NCI-H524 treated with DMSO at 0.1 percent for 48 hours (cell line): ENCODE data around the gene PTBP1.

ENCODE experiments used
- DNase-seq: peaks from one replicate; lab custom pipeline; 2025; lab: John Stamatoyannopoulos, UW

Gene PTBP1

GRCh38 chr19:796692-797527, at the start of gene PTBP1:
Gene PTBP1, plus strand, starts transcription at chr19:797452. Its CDS starts 46 bp downstream, at chr19:797498.
- DNase-seq, result peak; percentile 99

DNA sequence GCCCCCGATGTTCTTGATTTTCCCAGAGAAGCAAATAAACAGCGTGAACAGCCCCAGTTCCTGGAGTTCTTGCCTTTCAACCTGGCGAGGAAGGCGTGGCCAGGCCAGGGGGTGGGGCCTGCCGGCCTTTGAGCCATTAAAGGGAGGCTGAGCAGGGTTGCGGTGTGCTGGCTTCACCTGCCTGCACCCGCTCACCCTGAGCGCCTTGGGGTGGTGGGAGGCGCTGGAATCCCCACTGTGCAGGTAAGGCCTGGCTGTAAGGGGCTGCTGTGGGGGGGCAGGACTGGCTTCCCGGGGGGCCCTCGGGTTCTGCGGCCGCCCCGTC, 49.0 kb upstream of the PTBP1 start:
- no peak for DNase-seq

GRCh38 chr19:749811-750210, 47.4 kb upstream of the PTBP1 start:
- no peak for DNase-seq

DNA sequence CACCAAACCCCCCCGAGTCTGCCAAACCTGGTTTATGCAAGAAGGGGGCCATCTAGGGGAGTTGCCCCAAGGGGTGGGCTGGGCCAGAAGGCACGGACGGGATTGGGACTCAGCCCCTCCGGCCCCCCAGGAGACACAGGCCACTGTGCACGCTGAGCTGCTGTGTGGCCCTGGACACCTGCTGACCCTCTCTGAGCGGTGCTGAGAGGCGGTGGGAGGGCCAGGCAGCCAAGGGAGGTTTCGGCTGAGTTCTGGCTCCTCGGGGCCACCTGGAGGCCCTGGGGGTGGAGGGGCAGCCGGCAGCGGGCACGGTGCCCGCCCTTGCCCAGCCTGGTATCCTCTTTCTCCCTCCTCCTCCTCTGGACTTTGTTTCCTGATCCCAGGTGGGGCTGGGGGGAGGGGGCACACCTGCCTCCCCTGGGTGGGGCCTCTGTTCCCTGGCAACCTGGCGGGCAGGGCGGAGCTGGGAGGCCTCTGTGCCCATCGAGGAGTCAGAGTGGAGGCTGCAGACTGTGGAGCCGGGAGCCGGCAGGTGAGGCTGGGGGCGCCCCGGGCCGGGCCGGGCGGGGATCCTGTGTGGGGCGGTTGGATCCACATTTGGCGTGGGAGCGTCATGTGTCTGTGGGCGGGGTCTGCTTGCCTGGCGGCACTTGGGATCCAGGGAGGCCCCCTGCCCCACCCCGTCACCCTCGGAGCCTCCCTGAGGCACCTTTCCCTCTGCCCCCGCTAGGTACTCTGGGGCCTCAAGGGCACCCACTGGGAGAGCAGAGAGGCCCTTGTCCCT, 46.4 kb upstream of the PTBP1 start, which contains the start of gene MISP:
MISP (plus strand) TSS at position 473 of the 784 bp plus-strand sequence. CDS start 5,835 bp downstream, outside the sequence.
- no peak for DNase-seq

GRCh38 chr19:751501-752341, 45.5 kb upstream of the PTBP1 start:
- DNase-seq, result no peak

GRCh38 chr19:752652-753517, 44.4 kb upstream of the PTBP1 start:
- no peak for DNase-seq

DNA sequence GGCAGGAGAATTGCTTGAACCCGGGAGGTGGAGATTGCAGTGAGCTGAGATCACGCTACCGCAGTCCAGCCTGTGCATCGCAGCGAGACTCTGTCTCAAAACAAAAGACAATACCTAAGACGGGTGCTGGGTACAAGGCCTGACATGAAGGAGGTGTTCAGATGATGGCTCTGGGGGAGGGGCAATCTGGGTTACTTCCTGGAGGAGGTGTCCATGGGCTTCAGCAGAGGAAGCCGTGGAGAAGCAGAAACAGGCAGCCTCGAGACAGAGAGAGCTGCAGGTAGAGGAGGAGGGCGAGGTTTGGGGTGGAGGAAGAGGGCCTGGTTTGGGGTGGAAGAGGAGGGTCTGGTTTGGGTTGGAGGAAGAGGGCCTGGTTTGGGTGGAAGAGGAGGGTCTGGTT, 42.7 kb upstream of the PTBP1 start:
- DNase-seq, result no peak

- no peak for DNase-seq
Observed at GRCh38 chr19:755063-755462, 42.2 kb upstream of the PTBP1 start.

GRCh38 chr19:756236-756635, 41.0 kb upstream of the PTBP1 start:
- no peak for DNase-seq

DNA sequence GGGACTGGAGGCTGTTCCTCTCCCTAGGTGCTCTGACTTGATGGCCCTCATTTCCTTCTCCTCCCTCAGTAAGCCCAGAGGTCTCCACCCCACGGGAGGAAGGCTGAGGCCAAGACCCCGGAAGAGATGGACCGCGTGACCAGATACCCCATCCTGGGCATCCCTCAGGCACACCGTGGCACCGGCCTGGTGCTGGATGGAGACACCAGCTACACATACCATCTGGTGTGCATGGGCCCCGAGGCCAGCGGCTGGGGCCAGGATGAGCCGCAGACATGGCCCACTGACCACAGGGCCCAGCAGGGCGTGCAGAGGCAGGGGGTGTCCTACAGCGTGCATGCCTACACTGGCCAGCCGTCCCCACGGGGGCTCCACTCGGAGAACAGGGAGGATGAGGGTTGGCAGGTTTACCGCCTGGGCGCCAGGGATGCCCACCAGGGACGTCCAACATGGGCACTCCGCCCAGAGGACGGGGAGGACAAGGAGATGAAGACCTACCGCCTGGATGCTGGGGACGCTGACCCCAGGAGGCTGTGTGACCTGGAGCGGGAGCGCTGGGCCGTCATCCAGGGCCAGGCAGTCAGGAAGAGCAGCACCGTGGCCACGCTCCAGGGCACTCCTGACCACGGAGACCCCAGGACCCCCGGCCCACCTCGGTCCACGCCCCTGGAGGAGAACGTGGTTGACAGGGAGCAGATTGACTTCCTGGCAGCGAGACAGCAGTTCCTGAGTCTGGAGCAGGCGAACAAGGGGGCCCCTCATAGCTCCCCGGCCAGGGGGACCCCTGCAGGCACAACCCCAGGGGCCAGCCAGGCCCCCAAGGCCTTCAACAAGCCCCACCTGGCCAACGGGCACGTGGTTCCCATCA, 40.2 kb upstream of the PTBP1 start:
- DNase-seq, result no peak

GRCh38 chr19:757811-758668, 39.2 kb upstream of the PTBP1 start:
- no peak for DNase-seq

- DNase-seq, result no peak
Observed at GRCh38 chr19:763181-763580, 34.1 kb upstream of the PTBP1 start.

- no peak for DNase-seq
Observed at GRCh38 chr19:763869-764268, 33.4 kb upstream of the PTBP1 start.

DNA sequence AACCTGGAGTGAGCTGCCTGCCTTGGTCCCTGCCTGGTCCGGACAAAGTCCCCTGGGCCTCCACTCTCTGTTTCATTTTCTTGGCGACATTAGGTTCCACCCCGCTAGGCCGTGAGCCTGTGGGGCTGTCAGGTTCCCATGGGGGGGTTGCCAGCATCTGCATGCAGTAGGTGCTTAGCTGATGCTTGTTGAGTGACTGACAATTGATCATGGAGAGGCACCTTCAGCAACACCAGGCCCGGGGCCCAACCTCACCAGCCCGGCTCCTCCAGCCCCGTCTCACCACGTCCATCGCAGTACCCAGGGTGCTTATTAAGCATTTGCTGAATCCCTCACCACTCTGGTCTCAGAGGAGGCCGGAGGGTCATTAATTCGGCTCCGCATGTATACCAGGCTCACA, 33.0 kb upstream of the PTBP1 start:
- no peak for DNase-seq

GRCh38 chr19:765179-765738, 32.0 kb upstream of the PTBP1 start:
- no peak for DNase-seq

- DNase-seq, result no peak
Observed at GRCh38 chr19:768424-768823, 28.8 kb upstream of the PTBP1 start.

GRCh38 chr19:769616-770015, 27.6 kb upstream of the PTBP1 start:
- DNase-seq, result no peak

- no peak for DNase-seq
Observed at GRCh38 chr19:771332-771785, 25.9 kb upstream of the PTBP1 start.

GRCh38 chr19:772063-772462, 25.2 kb upstream of the PTBP1 start:
- DNase-seq, result no peak
